H9 (cell line): ENCODE data around the gene PLSCR4. TPM values are rescaled to one million over a fixed set of nuclear protein-coding genes. Genes with fewer than 3 reads are reported as not detected.

Experiments used
- DNase-seq: peaks from one replicate; pipeline ENCODE4 v3.0.0-alpha.2; 2017
- H2AFZ ChIP-seq: one replicate; pipeline ENCODE4 v1.6.1; 2013; ENCODE audit warnings: mild to moderate bottlenecking, low read length, control low read depth, moderate library complexity
- H2AK5ac ChIP-seq: 2 replicates; pipeline ENCODE4 v1.6.1; 2013; ENCODE audit warnings: low read length, control low read depth, mixed read lengths; ENCODE audit not compliant: insufficient read length
- H2BK120ac ChIP-seq: one replicate; pipeline ENCODE4 v1.6.1; 2013; ENCODE audit warnings: low read depth, mild to moderate bottlenecking, low read length, control low read depth, inconsistent platforms; ENCODE audit not compliant: poor library complexity, severe bottlenecking
- H2BK12ac ChIP-seq: 2 replicates; pipeline ENCODE4 v1.6.1; 2013; ENCODE audit warnings: low read length, control low read depth, mixed read lengths, low read depth; ENCODE audit not compliant: insufficient read length
- H2BK15ac ChIP-seq: 2 replicates; pipeline ENCODE4 v1.6.1; 2013; ENCODE audit warnings: low read depth, low read length, control low read depth
- H2BK20ac ChIP-seq: one replicate; pipeline ENCODE4 v1.6.1; 2013; ENCODE audit warnings: low read depth, mild to moderate bottlenecking, low read length, control low read depth, inconsistent platforms; ENCODE audit not compliant: poor library complexity, severe bottlenecking
- H2BK5ac ChIP-seq: 2 replicates; pipeline ENCODE4 v1.6.1; 2013; ENCODE audit warnings: low read length, control low read depth, mixed read lengths; ENCODE audit not compliant: insufficient read length
- H3K14ac ChIP-seq: 2 replicates; pipeline ENCODE4 v1.6.1; 2013; ENCODE audit warnings: low read length, control low read depth; ENCODE audit not compliant: insufficient read depth
- H3K18ac ChIP-seq: 2 replicates; pipeline ENCODE4 v1.6.1; 2013; ENCODE audit warnings: low read depth, mild to moderate bottlenecking, mixed read lengths, low read length, control low read depth; ENCODE audit not compliant: insufficient read length
- H3K23ac ChIP-seq: 2 replicates; pipeline ENCODE4 v1.6.1; 2013; ENCODE audit warnings: low read length, control low read depth, mixed read lengths, low read depth; ENCODE audit not compliant: insufficient read length
- H3K23me2 ChIP-seq: 2 replicates; pipeline ENCODE4 v1.6.1; 2013; ENCODE audit warnings: low read depth, mild to moderate bottlenecking, mixed read lengths, low read length, control low read depth; ENCODE audit not compliant: insufficient read length, poor library complexity, severe bottlenecking
- H3K27ac ChIP-seq: 2 replicates; pipeline ENCODE4 v1.5.1; 2013; ENCODE audit warnings: low read length, control low read depth, mixed read lengths, low read depth; ENCODE audit not compliant: insufficient read length
- H3K27me3 ChIP-seq: 2 replicates; pipeline ENCODE4 v1.6.1; 2013; ENCODE audit warnings: low read length, control low read depth, inconsistent platforms; ENCODE audit not compliant: insufficient read depth
- H3K4ac ChIP-seq: 2 replicates; pipeline ENCODE4 v1.6.1; 2013; ENCODE audit warnings: low read depth, mild to moderate bottlenecking, control low read depth, inconsistent platforms, low read length, moderate library complexity
- H3K4me1 ChIP-seq: 2 replicates; pipeline ENCODE4 v1.6.1; 2013; ENCODE audit warnings: low read length, control low read depth, inconsistent platforms; ENCODE audit not compliant: insufficient read depth
- H3K4me2 ChIP-seq: 2 replicates; pipeline ENCODE4 v1.6.1; 2013; ENCODE audit warnings: low read length, control low read depth, mixed read lengths; ENCODE audit not compliant: insufficient read length, insufficient read depth
- H3K56ac ChIP-seq: 2 replicates; pipeline ENCODE4 v1.6.1; 2013; ENCODE audit warnings: low read depth, mild to moderate bottlenecking, mixed read lengths, low read length, control low read depth; ENCODE audit not compliant: insufficient read length
- H3K79me1 ChIP-seq: 2 replicates; pipeline ENCODE4 v1.6.1; 2013; ENCODE audit warnings: low read depth, mild to moderate bottlenecking, moderate library complexity, low read length, control low read depth, inconsistent platforms; ENCODE audit not compliant: insufficient read depth, poor library complexity, severe bottlenecking
- H3K79me2 ChIP-seq: 2 replicates; pipeline ENCODE4 v1.6.1; 2013; ENCODE audit warnings: low read length, control low read depth, inconsistent platforms; ENCODE audit not compliant: insufficient read depth
- H3K9ac ChIP-seq: 2 replicates; pipeline ENCODE4 v1.6.1; 2013; ENCODE audit warnings: low read length, control low read depth, mixed read lengths; ENCODE audit not compliant: insufficient read length; ENCODE audit errors: extremely low read depth
- H3K9me3 ChIP-seq: one replicate; pipeline ENCODE4 v1.6.1; 2013; ENCODE audit warnings: low read depth, low read length, inconsistent platforms; ENCODE audit not compliant: control insufficient read depth
- H3T11ph ChIP-seq: one replicate; pipeline ENCODE4 v1.6.1; 2013; ENCODE audit warnings: mild to moderate bottlenecking, low read length, control low read depth, inconsistent platforms
- H4K20me1 ChIP-seq: one replicate; pipeline ENCODE4 v1.6.1; 2013; ENCODE audit not compliant: control insufficient read depth, insufficient read length, insufficient read depth
- H4K5ac ChIP-seq: 2 replicates; pipeline ENCODE4 v1.6.1; 2013; ENCODE audit warnings: low read depth, mild to moderate bottlenecking, mixed read lengths, low read length, control low read depth; ENCODE audit not compliant: insufficient read length
- H4K8ac ChIP-seq: replicated peaks from 2 replicates; pipeline ENCODE4 v1.6.1; 2013; ENCODE audit warnings: low read length, control low read depth, mixed read lengths, low read depth; ENCODE audit not compliant: insufficient read length
- H4K91ac ChIP-seq: 2 replicates; pipeline ENCODE4 v1.6.1; 2013; ENCODE audit warnings: low read depth, mild to moderate bottlenecking, moderate library complexity, mixed read lengths, low read length, control low read depth; ENCODE audit not compliant: insufficient read length
- H3K27ac Mint-ChIP-seq, 3 experiments: 2 replicates in 2 of 3; 3 replicates in 1 of 3; pipeline ENCODE4 v1.8.0; 2020 to 2021; ENCODE audit warnings: mixed read lengths in 3 of 3, mild to moderate bottlenecking in 1 of 3, moderate library complexity in 1 of 3
- H3K27me3 Mint-ChIP-seq: 2 replicates; pipeline ENCODE4 v1.8.0; 2021; ENCODE audit warnings: low read depth, mild to moderate bottlenecking, moderate library complexity, mixed read lengths
- H3K36me3 Mint-ChIP-seq, 3 experiments: 2 replicates in 2 of 3; 3 replicates in 1 of 3; pipeline ENCODE4 v1.8.0; 2020 to 2021; ENCODE audit warnings: low read depth in 3 of 3, mixed read lengths in 3 of 3; ENCODE audit not compliant: insufficient read depth in 1 of 3
- H3K4me1 Mint-ChIP-seq, 2 experiments: 2 replicates each; pipeline ENCODE4 v1.8.0; 2020; ENCODE audit warnings: mixed read lengths in 2 of 2
- H3K4me3 Mint-ChIP-seq, 2 experiments: 2 replicates in 1 of 2; 3 replicates in 1 of 2; pipeline ENCODE4 v1.8.0; 2020 to 2021; ENCODE audit warnings: mild to moderate bottlenecking in 2 of 2, mixed read lengths in 2 of 2, moderate library complexity in 1 of 2
- H3K9me3 Mint-ChIP-seq, 2 experiments: 2 replicates in 1 of 2; 3 replicates in 1 of 2; pipeline ENCODE4 v1.8.0; 2020; ENCODE audit warnings: mild to moderate bottlenecking in 2 of 2, mixed read lengths in 2 of 2, moderate library complexity in 1 of 2
- CTCF ChIP-seq: fragments of 200-600 bp; sonication (generic); conservative IDR thresholded peaks from 3 replicates; pipeline ENCODE4 v1.8.0; 2021; ENCODE audit warnings: antibody characterized with exemption, mild to moderate bottlenecking
- total RNA-seq: library from RNA; stranded (reverse); gene quantifications from 2 replicates; pipeline ENCODE4 v1.2.1, GENCODE V29; 2021

PLSCR4 gene
- total RNA-seq, 1 experiment from 2014 or later = 1.2 TPM

GRCh38 chr3:146233487-146233886, 17.4 kb downstream of the PLSCR4 start:
- H4K8ac ChIP-seq = no peak overlapping the region
- H3K23ac ChIP-seq = no peak overlapping the region
- no peak overlapping the region for H3K18ac ChIP-seq
- no peaks in the 10 kb centered on the region for H4K20me1 ChIP-seq
- no peak overlapping the region for H3K4ac ChIP-seq
- no peak overlapping the region for H3K56ac ChIP-seq
- no peak overlapping the region for H3K14ac ChIP-seq
- no peak overlapping the region for H3K4me2 ChIP-seq
- peaks cover 6% of the 10 kb centered on the region for H3K9me3 ChIP-seq
- H3K79me1 ChIP-seq = no peaks in the 10 kb centered on the region
- no peak overlapping the region for H2AFZ ChIP-seq
- no peaks in the 10 kb centered on the region for H3K27me3 ChIP-seq
- H3T11ph ChIP-seq = no peak overlapping the region
- Mint-ChIP-seq H3K4me1 (no peaks in the 10 kb centered on the region), H3K27me3 (no peaks in the 10 kb centered on the region; the same call in 1 of the 2 replicates), H3K27ac (no peak overlapping the region), H3K4me3 (no peak overlapping the region), H3K9me3 (peaks cover 30 to 37% of the 10 kb centered on the region in 2 experiments), H3K36me3 (peaks cover 22 to 34% (median 29%) of the 10 kb centered on the region in 3 experiments)
- no peak overlapping the region for H3K27ac ChIP-seq
- H2AK5ac ChIP-seq = no peak overlapping the region
- H3K9ac ChIP-seq = no peak overlapping the region
- no peak overlapping the region for H2BK20ac ChIP-seq
- no peaks in the 10 kb centered on the region for H3K79me2 ChIP-seq
- no peak overlapping the region for H2BK15ac ChIP-seq
- no peak overlapping the region for H2BK12ac ChIP-seq
- no peak overlapping the region for H4K91ac ChIP-seq
- H4K5ac ChIP-seq = no peak overlapping the region
- no peak overlapping the region for H2BK5ac ChIP-seq
- H3K4me1 ChIP-seq = no peaks in the 10 kb centered on the region
- H2BK120ac ChIP-seq = no peak overlapping the region
- no peaks in the 10 kb centered on the region for H3K23me2 ChIP-seq
- no peak for DNase-seq
- no peak for TF ChIP-seq CTCF
